HG02885 (cell line): ENCODE measurements around the gene NUFIP1.
"Not testable (repeated sequence)": the region's sequence is repeated elsewhere in the genome, so short reads cannot be mapped to it uniquely, and the experiment has no call there.

ENCODE experiments used
- ATAC-seq: cut with Tn5 transposase; IDR thresholded peaks from one replicate; pipeline ENCODE4 v1.9.1; 2021; ENCODE audit warnings: mild to moderate bottlenecking; ENCODE audit not compliant: unreplicated experiment, poor library complexity

The NUFIP1 gene

GRCh38 chr13:44971656-44972595 lies 17.3 kb downstream of the NUFIP1 start:
- ATAC-seq, result no peak

GRCh38 chr13:44969551-44970484 lies 19.5 kb downstream of the NUFIP1 start:
- no peak for ATAC-seq

GRCh38 chr13:44968434-44968815 lies 20.8 kb downstream of the NUFIP1 start:
- ATAC-seq, result no peak

GRCh38 chr13:44967704-44968433 lies 21.4 kb downstream of the NUFIP1 start:
- ATAC-seq, result no peak

GRCh38 chr13:44961997-44962396 lies 27.3 kb downstream of the NUFIP1 start:
- no peak for ATAC-seq

GRCh38 chr13:44955406-44955805 lies 33.9 kb downstream of the NUFIP1 start:
- ATAC-seq, result no peak

- ATAC-seq, result no peak
Observed at GRCh38 chr13:44954224-44954623, 35.0 kb downstream of the NUFIP1 start.

- no peak for ATAC-seq
Observed at GRCh38 chr13:44952671-44953070, 36.6 kb downstream of the NUFIP1 start.

- ATAC-seq, result no peak
Observed at GRCh38 chr13:44951184-44951583, 38.1 kb downstream of the NUFIP1 start.

GRCh38 chr13:44943411-44943810 lies 45.9 kb downstream of the NUFIP1 start:
- ATAC-seq, result not testable (repeated sequence)

GRCh38 chr13:44938854-44939253 lies 50.4 kb downstream of the NUFIP1 start:
- ATAC-seq, result no peak

- no peak for ATAC-seq
Observed at GRCh38 chr13:44936246-44936645, 53.0 kb downstream of the NUFIP1 start.

- no peak for ATAC-seq
Observed at GRCh38 chr13:44934724-44935123, 54.5 kb downstream of the NUFIP1 start.

GRCh38 chr13:44932850-44933251 lies 56.4 kb downstream of the NUFIP1 start:
- no peak for ATAC-seq

GRCh38 chr13:44932171-44932849 lies 57.0 kb downstream of the NUFIP1 start:
- ATAC-seq, result no peak

GRCh38 chr13:44930963-44931623 lies 58.2 kb downstream of the NUFIP1 start:
- no peak for ATAC-seq

- no peak for ATAC-seq
Observed at GRCh38 chr13:44930280-44930679, 59.0 kb downstream of the NUFIP1 start.

- ATAC-seq, result no peak
Observed at GRCh38 chr13:44929692-44930091, 59.6 kb downstream of the NUFIP1 start.

GRCh38 chr13:44927968-44928367 lies 61.3 kb downstream of the NUFIP1 start:
- no peak for ATAC-seq
